H9 (cell line): ENCODE measurements around the gene NTRK3. TPM values are rescaled to one million over a fixed set of nuclear protein-coding genes. Genes with fewer than 3 reads are reported as not detected.

ENCODE experiments used
- DNase-seq: peaks from one replicate; pipeline ENCODE4 v3.0.0-alpha.2; 2017
- H2AFZ ChIP-seq: one replicate; pipeline ENCODE4 v1.6.1; 2013; ENCODE audit warnings: mild to moderate bottlenecking, low read length, control low read depth, moderate library complexity
- H2AK5ac ChIP-seq: 2 replicates; pipeline ENCODE4 v1.6.1; 2013; ENCODE audit warnings: low read length, control low read depth, mixed read lengths; ENCODE audit not compliant: insufficient read length
- H2BK120ac ChIP-seq: one replicate; pipeline ENCODE4 v1.6.1; 2013; ENCODE audit warnings: low read depth, mild to moderate bottlenecking, low read length, control low read depth, inconsistent platforms; ENCODE audit not compliant: poor library complexity, severe bottlenecking
- H2BK12ac ChIP-seq: 2 replicates; pipeline ENCODE4 v1.6.1; 2013; ENCODE audit warnings: low read length, control low read depth, mixed read lengths, low read depth; ENCODE audit not compliant: insufficient read length
- H2BK15ac ChIP-seq: 2 replicates; pipeline ENCODE4 v1.6.1; 2013; ENCODE audit warnings: low read depth, low read length, control low read depth
- H2BK20ac ChIP-seq: one replicate; pipeline ENCODE4 v1.6.1; 2013; ENCODE audit warnings: low read depth, mild to moderate bottlenecking, low read length, control low read depth, inconsistent platforms; ENCODE audit not compliant: poor library complexity, severe bottlenecking
- H2BK5ac ChIP-seq: 2 replicates; pipeline ENCODE4 v1.6.1; 2013; ENCODE audit warnings: low read length, control low read depth, mixed read lengths; ENCODE audit not compliant: insufficient read length
- H3K14ac ChIP-seq: 2 replicates; pipeline ENCODE4 v1.6.1; 2013; ENCODE audit warnings: low read length, control low read depth; ENCODE audit not compliant: insufficient read depth
- H3K18ac ChIP-seq: 2 replicates; pipeline ENCODE4 v1.6.1; 2013; ENCODE audit warnings: low read depth, mild to moderate bottlenecking, mixed read lengths, low read length, control low read depth; ENCODE audit not compliant: insufficient read length
- H3K23ac ChIP-seq: 2 replicates; pipeline ENCODE4 v1.6.1; 2013; ENCODE audit warnings: low read length, control low read depth, mixed read lengths, low read depth; ENCODE audit not compliant: insufficient read length
- H3K23me2 ChIP-seq: 2 replicates; pipeline ENCODE4 v1.6.1; 2013; ENCODE audit warnings: low read depth, mild to moderate bottlenecking, mixed read lengths, low read length, control low read depth; ENCODE audit not compliant: insufficient read length, poor library complexity, severe bottlenecking
- H3K27ac ChIP-seq: 2 replicates; pipeline ENCODE4 v1.5.1; 2013; ENCODE audit warnings: low read length, control low read depth, mixed read lengths, low read depth; ENCODE audit not compliant: insufficient read length
- H3K27me3 ChIP-seq: 2 replicates; pipeline ENCODE4 v1.6.1; 2013; ENCODE audit warnings: low read length, control low read depth, inconsistent platforms; ENCODE audit not compliant: insufficient read depth
- H3K4ac ChIP-seq: 2 replicates; pipeline ENCODE4 v1.6.1; 2013; ENCODE audit warnings: low read depth, mild to moderate bottlenecking, control low read depth, inconsistent platforms, low read length, moderate library complexity
- H3K4me1 ChIP-seq: 2 replicates; pipeline ENCODE4 v1.6.1; 2013; ENCODE audit warnings: low read length, control low read depth, inconsistent platforms; ENCODE audit not compliant: insufficient read depth
- H3K4me2 ChIP-seq: 2 replicates; pipeline ENCODE4 v1.6.1; 2013; ENCODE audit warnings: low read length, control low read depth, mixed read lengths; ENCODE audit not compliant: insufficient read length, insufficient read depth
- H3K56ac ChIP-seq: 2 replicates; pipeline ENCODE4 v1.6.1; 2013; ENCODE audit warnings: low read depth, mild to moderate bottlenecking, mixed read lengths, low read length, control low read depth; ENCODE audit not compliant: insufficient read length
- H3K79me1 ChIP-seq: 2 replicates; pipeline ENCODE4 v1.6.1; 2013; ENCODE audit warnings: low read depth, mild to moderate bottlenecking, moderate library complexity, low read length, control low read depth, inconsistent platforms; ENCODE audit not compliant: insufficient read depth, poor library complexity, severe bottlenecking
- H3K79me2 ChIP-seq: 2 replicates; pipeline ENCODE4 v1.6.1; 2013; ENCODE audit warnings: low read length, control low read depth, inconsistent platforms; ENCODE audit not compliant: insufficient read depth
- H3K9ac ChIP-seq: 2 replicates; pipeline ENCODE4 v1.6.1; 2013; ENCODE audit warnings: low read length, control low read depth, mixed read lengths; ENCODE audit not compliant: insufficient read length; ENCODE audit errors: extremely low read depth
- H3K9me3 ChIP-seq: one replicate; pipeline ENCODE4 v1.6.1; 2013; ENCODE audit warnings: low read depth, low read length, inconsistent platforms; ENCODE audit not compliant: control insufficient read depth
- H3T11ph ChIP-seq: one replicate; pipeline ENCODE4 v1.6.1; 2013; ENCODE audit warnings: mild to moderate bottlenecking, low read length, control low read depth, inconsistent platforms
- H4K20me1 ChIP-seq: one replicate; pipeline ENCODE4 v1.6.1; 2013; ENCODE audit not compliant: control insufficient read depth, insufficient read length, insufficient read depth
- H4K5ac ChIP-seq: 2 replicates; pipeline ENCODE4 v1.6.1; 2013; ENCODE audit warnings: low read depth, mild to moderate bottlenecking, mixed read lengths, low read length, control low read depth; ENCODE audit not compliant: insufficient read length
- H4K8ac ChIP-seq: replicated peaks from 2 replicates; pipeline ENCODE4 v1.6.1; 2013; ENCODE audit warnings: low read length, control low read depth, mixed read lengths, low read depth; ENCODE audit not compliant: insufficient read length
- H4K91ac ChIP-seq: 2 replicates; pipeline ENCODE4 v1.6.1; 2013; ENCODE audit warnings: low read depth, mild to moderate bottlenecking, moderate library complexity, mixed read lengths, low read length, control low read depth; ENCODE audit not compliant: insufficient read length
- H3K27ac Mint-ChIP-seq, 3 experiments: 2 replicates in 2 of 3; 3 replicates in 1 of 3; pipeline ENCODE4 v1.8.0; 2020 to 2021; ENCODE audit warnings: mixed read lengths in 3 of 3, mild to moderate bottlenecking in 1 of 3, moderate library complexity in 1 of 3
- H3K27me3 Mint-ChIP-seq: 2 replicates; pipeline ENCODE4 v1.8.0; 2021; ENCODE audit warnings: low read depth, mild to moderate bottlenecking, moderate library complexity, mixed read lengths
- H3K36me3 Mint-ChIP-seq, 3 experiments: 2 replicates in 2 of 3; 3 replicates in 1 of 3; pipeline ENCODE4 v1.8.0; 2020 to 2021; ENCODE audit warnings: low read depth in 3 of 3, mixed read lengths in 3 of 3; ENCODE audit not compliant: insufficient read depth in 1 of 3
- H3K4me1 Mint-ChIP-seq, 2 experiments: 2 replicates each; pipeline ENCODE4 v1.8.0; 2020; ENCODE audit warnings: mixed read lengths in 2 of 2
- H3K4me3 Mint-ChIP-seq, 2 experiments: 2 replicates in 1 of 2; 3 replicates in 1 of 2; pipeline ENCODE4 v1.8.0; 2020 to 2021; ENCODE audit warnings: mild to moderate bottlenecking in 2 of 2, mixed read lengths in 2 of 2, moderate library complexity in 1 of 2
- H3K9me3 Mint-ChIP-seq, 2 experiments: 2 replicates in 1 of 2; 3 replicates in 1 of 2; pipeline ENCODE4 v1.8.0; 2020; ENCODE audit warnings: mild to moderate bottlenecking in 2 of 2, mixed read lengths in 2 of 2, moderate library complexity in 1 of 2
- CTCF ChIP-seq: fragments of 200-600 bp; sonication (generic); conservative IDR thresholded peaks from 3 replicates; pipeline ENCODE4 v1.8.0; 2021; ENCODE audit warnings: antibody characterized with exemption, mild to moderate bottlenecking
- WGBS: extraction: QIAGEN DNeasy Blood & Tissue Kit; methylation state at CpG from one replicate; pipeline ENCODE4 v1.1.7; 2013; ENCODE audit warnings: missing lambda C conversion rate, low lambda C conversion rate, mixed read lengths; ENCODE audit not compliant: insufficient read length; ENCODE audit errors: extremely low coverage; 5-methylcytosine and 5-hydroxymethylcytosine counted together
- total RNA-seq: library from RNA; stranded (reverse); gene quantifications from 2 replicates; pipeline ENCODE4 v1.2.1, GENCODE V29; 2021

Gene NTRK3
- total RNA-seq, 1 experiment from 2014 or later: 2.5 TPM

GRCh38 chr15:87985451-87985850 is 271.1 kb downstream of the NTRK3 start:
- H3K4me1 ChIP-seq: no peaks in the 10 kb centered on the region
- no peaks in the 10 kb centered on the region for H3K79me1 ChIP-seq
- H3K27ac ChIP-seq: no peak overlapping the region
- no peak overlapping the region for H3K56ac ChIP-seq
- no peaks in the 10 kb centered on the region for H3K9me3 ChIP-seq
- H2BK120ac ChIP-seq: no peak overlapping the region
- no peak overlapping the region for H3K4me2 ChIP-seq
- H3K27me3 ChIP-seq: no peaks in the 10 kb centered on the region
- no peaks in the 10 kb centered on the region for H3K4me1 Mint-ChIP-seq
- DNase-seq: no peak
- no peaks in the 10 kb centered on the region for H4K20me1 ChIP-seq
- H4K5ac ChIP-seq: no peak overlapping the region
- H3K18ac ChIP-seq: no peak overlapping the region
- no peak for TF ChIP-seq CTCF
- H4K91ac ChIP-seq: no peak overlapping the region
- no peak overlapping the region for H3K27ac Mint-ChIP-seq
- no peak overlapping the region for H2AFZ ChIP-seq
- no peaks in the 10 kb centered on the region for H3K9me3 Mint-ChIP-seq
- no peaks in the 10 kb centered on the region for H3K79me2 ChIP-seq
- no peaks in the 10 kb centered on the region for H3K23me2 ChIP-seq
- H2BK5ac ChIP-seq: no peak overlapping the region
- H3K23ac ChIP-seq: no peak overlapping the region
- no peak overlapping the region for H3K9ac ChIP-seq
- no peak overlapping the region for H3K14ac ChIP-seq
- no peak overlapping the region for H3K4me3 Mint-ChIP-seq
- no peak overlapping the region for H2BK20ac ChIP-seq
- WGBS: no CpG with 5 or more reads among the region's 7 CpGs
- no peak overlapping the region for H2BK15ac ChIP-seq
- H3K27me3 Mint-ChIP-seq: no peaks in the 10 kb centered on the region; the same call in 1 of the 2 replicates
- H3K36me3 Mint-ChIP-seq: no peaks in the 10 kb centered on the region
- H3K4ac ChIP-seq: no peak overlapping the region
- no peak overlapping the region for H4K8ac ChIP-seq
- H2BK12ac ChIP-seq: no peak overlapping the region
- no peak overlapping the region for H3T11ph ChIP-seq
- no peak overlapping the region for H2AK5ac ChIP-seq
